NCI-H1436 treated with DMSO at 0.1 percent for 48 hours (cell line): ENCODE measurements around the gene NANOG.
"Not testable (repeated sequence)": the region's sequence is repeated elsewhere in the genome, so short reads cannot be mapped to it uniquely, and the experiment has no call there.

Source experiments
- DNase-seq: peaks from one replicate; lab custom pipeline; 2025; lab: John Stamatoyannopoulos, UW

The NANOG gene

DNA sequence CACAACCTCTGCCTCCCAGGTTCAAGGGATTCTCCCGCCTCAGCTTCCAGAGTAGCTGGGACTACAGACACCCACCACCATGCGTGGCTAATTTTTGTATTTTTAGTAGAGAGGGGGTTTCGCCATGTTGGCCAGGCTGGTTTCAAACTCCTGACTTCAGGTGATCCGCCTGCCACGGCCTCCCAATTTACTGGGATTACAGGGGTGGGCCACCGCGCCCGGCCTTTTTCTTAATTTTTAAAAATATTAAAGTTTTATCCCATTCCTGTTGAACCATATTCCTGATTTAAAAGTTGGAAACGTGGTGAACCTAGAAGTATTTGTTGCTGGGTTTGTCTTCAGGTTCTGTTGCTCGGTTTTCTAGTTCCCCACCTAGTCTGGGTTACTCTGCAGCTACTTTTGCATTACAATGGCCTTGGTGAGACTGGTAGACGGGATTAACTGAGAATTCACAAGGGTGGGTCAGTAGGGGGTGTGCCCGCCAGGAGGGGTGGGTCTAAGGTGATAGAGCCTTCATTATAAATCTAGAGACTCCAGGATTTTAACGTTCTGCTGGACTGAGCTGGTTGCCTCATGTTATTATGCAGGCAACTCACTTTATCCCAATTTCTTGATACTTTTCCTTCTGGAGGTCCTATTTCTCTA lies at the start of gene NANOG:
TSS of gene NANOG (plus strand) at position 519 of the 645 bp plus-strand sequence. CDS start 213 bp downstream, outside the sequence.
- DNase-seq: not testable (repeated sequence)

DNA sequence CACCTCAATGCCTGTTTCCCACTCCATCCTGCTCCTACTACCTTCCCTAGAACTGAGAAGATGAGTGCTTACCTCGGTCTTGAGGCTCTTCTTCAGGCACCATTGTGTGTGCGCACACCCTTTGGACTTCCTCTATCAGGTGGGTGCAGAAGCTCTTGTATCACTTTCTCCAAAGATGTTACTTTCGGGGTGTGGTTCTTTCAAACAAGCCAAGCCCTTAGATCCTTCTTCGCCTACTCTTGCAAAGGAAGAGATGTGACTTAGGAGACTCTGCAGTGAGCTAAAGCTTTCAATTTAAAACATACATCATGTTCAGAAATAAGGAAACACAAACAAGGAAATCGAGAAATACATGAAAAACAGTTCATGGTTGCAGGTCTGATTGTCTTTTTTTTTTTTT lies 42.0 kb upstream of the NANOG start, which contains the start of gene CLEC4C:
TSS of gene CLEC4C (minus strand) at position 130 of the 400 bp plus-strand sequence. CDS start at position 103, 27 bp downstream.
- no peak for DNase-seq

DNA sequence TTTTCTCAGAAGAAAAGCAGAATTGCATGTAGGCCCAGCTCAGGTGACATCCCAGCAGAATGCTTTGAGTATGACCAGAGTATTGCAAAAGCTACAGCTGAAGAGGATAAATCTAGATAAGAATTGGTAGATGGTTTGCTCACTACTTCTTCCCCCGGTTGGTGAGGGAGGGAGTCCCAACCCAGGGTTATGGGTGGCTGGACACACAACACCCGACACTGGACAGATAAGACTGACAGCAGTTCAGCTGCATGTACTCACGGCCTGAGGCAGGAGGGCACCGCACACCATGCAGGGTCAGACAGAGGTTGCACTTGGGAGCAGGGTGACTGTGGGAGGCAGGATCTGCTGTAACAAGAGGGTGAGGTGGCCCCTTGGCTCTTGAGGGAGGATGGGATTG lies 40.4 kb upstream of the NANOG start:
- no peak for DNase-seq

DNA sequence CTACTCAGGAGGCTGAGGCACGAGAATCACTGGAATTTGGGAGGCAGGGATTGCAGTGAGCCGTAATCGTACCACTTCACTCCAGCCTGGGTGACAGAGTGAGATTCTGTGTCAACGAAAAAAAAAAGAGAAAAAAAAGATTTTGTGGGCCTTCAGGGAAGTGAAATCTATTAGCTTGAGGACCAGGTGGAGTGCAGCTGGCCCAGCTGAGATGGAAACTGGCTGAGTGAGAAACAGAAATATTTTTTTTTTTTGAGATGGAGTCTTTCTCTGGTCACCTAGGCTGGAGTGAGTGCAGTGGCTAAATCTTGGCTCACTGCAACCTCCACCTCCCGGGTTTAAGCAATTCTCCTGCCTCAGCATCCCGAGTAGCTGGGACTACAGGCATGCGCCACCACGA lies 39.8 kb upstream of the NANOG start:
- DNase-seq: no peak

DNA sequence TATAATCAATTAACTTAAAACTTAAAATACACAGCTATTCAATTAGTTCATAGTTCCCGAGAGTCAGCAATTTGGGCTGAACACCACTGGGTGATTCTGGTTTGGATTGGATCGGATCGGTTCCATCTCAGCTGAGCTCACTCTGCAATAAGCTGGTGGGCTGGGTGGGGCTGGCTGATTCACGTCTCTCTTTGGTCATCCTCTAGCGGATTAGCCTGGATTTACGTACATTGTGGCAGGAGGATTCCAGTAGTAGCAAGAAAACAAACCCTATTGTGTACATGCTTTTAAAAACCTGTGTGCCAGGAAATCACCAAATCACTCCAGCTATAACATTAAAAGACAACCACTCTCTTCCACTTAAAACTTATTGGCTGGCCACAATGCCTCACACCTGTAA lies 38.9 kb upstream of the NANOG start:
- DNase-seq: no peak

DNA sequence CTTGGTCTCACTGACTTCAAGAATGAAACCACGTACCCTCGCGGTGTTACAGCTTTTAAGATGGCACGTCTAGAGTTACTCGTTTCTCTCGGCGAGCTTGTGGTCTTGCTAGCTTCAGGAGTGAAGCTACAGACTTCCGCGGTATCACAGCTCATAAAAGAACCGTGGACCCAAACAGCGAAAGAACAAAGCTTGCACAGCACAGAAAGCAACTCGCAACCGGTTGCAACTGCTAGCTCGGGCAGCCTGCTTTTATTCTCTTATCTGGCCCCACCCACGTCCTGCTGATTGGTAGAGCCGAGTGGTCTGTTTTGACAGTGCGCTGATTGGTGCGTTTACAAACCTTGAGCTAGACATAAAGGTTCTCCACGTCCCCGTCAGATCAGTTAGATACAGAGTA lies 37.8 kb upstream of the NANOG start:
- no peak for DNase-seq

DNA sequence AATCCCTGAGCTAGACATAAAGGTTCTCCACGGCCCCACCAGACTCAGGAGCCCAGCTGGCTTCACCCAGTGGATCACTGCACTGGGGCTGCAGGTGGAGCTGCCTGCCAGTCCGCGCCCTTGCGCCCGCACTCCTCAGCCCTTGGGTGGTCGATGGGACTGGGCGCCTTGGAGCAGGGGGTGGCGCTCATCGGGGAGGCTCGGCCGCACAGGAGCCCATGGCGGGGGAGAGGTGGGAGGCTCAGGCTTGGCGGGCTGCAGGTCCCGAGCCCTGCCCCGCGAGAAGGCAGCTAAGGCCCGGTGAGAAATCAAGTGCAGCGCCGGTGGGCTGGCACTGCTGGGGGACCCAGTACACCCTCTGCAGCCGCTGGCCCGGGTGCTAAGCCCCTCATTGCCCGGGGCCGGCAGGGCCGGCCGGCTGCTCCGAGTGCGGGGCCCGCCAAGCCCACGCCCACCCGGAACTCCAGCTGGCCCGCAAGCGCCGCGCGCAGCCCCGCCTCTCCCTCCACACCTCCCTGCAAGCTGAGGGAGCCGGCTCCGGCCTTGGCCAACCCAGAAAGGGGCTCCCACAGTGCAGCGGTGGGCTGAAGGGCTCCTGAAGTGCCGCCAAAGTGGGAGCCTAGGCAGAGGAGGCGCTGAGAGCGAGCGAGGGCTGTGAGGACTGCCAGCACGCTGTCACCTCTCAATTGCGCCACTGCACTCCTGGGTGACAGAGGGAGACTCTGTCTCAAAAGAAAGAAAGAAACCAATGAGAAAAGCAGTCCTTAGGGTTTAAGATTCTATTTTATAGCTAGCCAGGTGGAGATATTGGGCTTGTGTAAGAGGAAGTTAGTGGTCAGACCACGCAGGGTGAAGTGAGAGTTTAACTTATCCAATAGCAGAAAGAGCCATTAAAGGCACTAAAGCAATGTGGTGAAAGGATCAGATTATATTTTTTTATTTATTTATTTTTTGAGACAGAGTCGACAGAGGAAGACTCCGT lies 37.0 kb upstream of the NANOG start:
- DNase-seq: not testable (repeated sequence)

DNA sequence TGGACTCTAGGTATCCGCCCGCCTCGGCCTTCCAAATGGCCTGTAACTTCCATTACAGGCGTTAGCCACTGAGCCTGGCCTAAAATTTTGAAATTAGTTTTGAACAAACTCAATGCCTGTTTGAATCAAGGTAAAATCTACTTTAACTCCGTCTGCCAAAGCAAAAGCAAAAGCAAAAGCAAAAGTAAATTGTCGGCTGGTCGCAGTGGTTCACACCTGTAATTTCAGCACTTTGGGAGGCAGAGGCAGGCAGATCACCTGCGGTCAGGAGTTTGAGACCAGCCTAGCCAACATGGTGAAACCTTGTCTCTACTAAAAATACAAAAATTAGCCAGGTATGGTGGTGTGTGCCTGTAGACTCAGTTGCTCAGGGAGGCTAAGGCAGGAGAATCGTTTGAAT lies 33.5 kb upstream of the NANOG start:
- DNase-seq: not testable (repeated sequence)

DNA sequence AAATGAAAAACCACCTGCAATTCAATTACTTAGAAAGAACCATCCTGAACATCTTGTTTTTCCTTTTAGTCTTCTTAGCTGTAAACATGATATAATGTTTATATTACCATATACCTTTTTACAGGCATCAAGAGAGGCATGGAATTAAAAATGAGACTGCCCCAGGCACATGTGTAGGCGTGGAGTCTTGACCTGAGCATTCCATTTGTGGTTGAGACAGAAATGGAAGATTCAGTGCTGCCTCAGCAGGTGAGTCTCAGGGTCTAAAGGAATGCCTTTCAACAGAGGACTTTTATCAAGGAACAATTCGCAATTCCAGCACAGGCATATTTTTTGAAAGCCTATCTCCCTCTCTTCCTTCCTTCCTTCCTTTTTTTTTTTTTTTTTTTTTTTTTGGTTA lies 32.2 kb upstream of the NANOG start:
- no peak for DNase-seq

DNA sequence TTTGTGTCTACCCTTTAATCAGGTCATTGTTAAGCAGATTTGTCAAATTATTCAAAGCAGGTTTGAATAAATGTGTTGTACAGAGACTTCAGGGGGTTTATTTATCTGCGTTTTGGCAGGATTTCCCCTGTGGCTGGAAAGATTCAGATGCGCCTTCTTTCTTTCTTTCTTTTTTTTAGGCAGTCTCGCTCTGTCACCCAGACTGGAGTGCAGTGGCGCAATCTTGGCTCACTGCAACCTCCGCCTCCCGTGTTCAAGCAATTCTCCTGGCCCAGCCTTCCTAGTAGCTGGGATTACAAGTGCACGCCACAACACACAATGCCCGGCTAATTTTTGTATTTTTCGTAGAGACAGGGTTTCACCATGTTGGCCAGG lies 30.4 kb upstream of the NANOG start:
- no peak for DNase-seq

DNA sequence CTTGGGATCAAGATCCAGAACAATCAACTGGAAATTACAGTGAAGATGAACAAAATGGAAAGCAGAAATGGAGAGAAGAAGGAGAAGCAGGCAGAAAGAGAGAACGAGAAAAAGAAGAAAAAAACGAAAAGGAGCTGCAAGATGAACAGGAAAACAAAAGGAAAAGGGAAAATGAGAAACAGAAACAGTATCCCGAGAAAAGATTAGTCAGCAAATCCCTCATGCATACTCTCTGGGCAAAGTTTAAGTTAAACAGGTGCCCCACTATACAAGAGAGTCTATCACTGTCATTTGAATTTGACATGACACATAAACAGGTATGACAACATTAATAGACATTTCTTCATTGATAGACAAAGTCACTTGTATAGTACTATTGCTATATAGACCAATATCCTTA lies 19.2 kb upstream of the NANOG start:
- DNase-seq: no peak

DNA sequence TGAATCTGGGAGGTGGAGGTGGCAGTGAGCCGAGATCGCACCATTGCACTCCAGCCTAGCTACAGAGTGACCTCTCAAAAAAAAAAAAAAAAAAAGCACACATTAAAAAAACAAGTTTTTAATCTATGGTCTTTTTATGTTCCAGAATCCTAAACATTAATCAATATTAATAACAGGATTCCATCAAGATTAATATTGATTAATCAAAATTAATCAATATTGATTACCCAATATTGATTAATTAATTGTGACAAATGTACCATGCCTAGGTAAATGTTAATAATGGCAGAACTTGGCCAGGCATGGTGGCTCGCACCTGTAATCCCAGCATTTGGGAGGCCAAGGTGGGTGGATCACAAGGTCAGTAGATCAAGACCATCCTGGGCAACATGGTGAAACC lies 7.9 kb upstream of the NANOG start:
- DNase-seq: no peak

DNA sequence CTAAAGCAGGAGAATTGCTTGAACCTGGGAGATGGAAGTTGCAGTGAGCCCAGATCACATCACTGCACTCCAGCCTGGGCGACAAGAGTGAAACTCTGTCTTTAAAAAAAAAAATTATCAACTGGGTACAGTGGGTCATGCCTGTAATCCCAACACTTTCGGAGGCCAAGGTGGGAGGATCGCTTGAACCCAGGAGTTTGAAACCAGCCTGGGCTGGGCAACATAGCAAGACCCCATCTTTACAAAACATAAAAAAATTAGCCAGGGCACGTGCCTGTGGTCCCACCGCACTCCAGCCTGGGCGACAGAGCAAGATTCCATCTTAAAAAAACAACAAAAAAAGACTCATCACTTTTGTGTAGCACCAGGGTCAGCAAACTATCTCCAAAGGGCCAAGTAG lies 7.1 kb upstream of the NANOG start:
- no peak for DNase-seq

DNA sequence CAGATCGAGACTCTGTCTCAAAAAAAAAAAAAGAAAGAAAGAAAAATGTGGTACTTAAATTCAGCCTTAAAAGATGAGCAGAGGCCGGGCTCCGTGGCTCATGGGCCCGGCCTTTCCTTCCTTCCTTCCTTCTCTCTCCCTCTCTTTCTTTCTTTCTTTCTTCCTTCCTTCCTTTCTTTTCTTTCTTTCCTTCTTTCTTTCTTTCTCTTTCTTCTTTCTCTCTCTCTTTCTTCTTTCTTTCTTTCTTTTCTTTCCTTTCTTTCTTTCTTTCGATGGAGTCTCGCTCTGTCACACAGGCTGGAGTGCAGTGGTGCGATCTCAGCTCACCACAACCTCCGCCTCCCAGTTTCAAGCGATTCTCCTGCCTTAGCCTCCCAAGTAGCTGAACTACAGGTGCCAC lies 5.8 kb upstream of the NANOG start:
- DNase-seq: not testable (repeated sequence)

DNA sequence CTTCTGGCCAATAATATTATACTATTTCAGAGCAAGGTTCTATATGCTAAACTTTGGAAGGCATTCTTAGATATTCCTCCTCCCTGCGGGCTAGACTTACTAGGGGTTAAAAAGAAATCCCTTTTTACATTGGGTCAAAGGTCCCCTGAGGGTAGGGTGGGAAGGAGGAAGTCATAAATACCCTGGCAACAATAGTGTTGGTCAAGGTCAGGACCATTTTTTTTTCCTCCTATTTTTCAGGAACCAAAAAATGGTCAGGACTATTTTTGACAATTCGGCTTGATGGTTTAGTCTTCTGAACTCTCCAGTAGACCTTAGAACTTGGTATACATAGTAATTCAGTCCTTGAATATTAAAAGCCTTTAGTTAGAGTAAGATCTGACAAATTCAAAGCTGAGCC lies 4.5 kb upstream of the NANOG start:
- DNase-seq: no peak

DNA sequence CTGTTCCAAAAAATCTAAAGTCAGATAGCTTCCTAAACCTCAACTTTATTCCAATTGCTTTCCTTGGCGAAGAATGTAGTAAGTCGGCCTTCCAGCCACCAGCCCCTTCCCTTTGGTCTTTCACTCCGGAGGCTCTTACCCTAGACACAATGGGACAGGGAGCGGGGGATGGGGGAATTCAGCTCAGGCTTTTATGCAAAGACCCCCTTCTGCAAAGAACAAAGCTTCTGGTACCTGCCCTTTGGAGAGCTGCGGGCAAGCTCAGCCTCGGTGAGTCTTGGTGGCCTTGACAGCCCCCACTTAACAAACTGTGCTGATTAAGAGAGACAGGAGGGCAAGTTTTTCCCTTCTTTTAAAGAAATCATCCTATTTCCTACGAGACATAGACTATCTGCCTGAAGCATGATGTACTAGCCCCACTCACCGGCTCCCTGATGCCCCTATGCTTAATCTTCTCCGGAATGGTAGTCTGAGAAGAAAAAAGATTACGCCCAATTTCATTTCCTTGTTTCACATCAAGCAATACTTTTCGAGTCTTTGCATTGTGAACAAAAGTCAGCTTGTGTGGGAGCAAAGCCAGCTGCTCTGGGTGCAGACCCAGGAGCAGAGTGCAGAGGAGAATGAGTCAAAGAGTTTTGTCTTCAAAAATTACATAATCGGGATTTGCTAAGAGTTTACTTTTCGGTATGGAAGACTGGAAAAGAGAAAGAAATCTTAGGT lies 1.5 kb upstream of the NANOG start:
- DNase-seq: no peak

DNA sequence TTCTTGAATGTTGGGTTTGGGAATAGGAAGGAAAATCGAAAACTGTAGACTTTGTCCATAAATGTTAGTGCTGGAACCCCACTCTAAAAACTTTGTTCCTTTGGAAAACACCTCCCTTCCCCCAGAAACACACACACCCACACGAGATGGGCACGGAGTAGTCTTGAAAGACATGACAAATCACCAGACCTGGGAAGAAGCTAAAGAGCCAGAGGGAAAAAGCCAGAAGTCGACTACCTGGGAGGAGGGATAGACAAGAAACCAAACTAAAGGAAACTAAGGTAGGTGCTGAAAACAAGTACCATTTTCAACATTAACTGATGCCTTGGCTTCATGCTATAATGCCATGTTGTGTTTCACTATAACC lies 925 bp upstream of the NANOG start:
- no peak for DNase-seq

DNA sequence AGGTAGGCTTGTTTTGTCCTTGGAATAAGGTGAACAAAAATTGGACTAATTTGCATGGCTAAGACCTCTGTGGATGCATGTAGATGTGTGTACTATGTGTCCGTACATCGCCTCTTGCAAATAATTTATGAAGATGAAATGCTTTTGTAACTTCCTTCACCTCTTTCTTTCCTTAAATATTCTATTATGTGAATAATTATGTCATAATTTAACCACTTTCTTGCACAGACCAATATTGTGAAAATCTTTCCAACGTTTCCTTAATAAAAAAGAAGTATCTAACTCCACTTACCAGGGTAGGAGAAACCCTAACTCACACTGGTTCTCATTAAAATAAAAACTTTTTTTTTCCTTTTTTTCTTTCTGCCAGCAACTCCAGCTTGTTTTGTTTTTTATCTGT lies 4.0 kb downstream of the NANOG start:
- no peak for DNase-seq

DNA sequence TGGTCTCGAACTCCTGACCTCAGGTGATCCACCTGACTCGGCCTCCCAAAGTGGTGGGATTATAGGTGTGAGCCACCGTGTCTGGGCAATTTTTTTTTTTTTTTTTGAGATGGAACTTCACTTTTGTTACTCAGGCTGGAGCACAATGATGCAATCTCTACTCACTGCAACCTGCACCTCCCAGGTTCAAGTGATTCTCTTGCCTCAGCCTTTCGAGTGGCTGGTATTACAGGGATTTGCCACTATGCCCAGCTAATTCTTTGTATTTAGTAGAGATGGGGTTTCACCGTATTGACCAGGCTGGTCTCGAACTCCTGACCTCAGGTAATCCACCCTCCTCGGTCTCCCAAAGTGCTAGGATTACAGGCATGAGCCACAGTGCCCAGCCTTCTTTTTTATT lies 8.1 kb downstream of the NANOG start:
- DNase-seq: not testable (repeated sequence)

DNA sequence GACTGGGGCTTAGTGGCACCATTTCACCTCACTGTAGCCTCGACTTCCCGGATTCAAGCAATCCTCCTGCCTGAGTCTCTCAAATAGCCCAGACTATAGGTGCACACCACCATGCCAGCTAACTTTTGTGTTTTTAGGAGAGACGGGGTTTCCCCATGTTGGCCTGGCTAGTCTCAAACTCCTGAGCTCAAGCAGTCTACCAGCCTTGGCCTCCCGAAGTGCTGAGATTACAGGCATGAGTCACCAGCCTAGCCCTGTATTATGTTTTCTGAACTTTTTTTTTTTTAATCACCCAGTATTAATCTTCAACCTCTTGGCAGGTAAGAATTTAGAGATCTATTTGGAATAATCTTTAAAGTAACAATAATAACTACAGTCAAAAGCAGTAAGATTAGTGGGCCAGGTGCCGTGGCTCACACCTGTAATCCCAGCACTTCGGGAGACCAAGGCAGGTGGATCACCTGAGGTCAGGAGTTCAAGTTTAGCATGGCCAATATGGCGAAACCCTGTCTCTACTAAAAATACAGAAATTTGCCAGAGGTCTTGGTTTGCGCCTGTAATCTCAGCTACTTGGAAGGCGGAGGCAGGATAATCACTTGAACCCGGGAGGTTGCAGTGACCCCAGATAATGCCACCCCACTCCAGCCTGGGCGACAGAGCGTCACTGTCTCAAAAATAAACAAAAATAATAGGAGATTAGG lies 8.6 kb downstream of the NANOG start:
- DNase-seq: no peak

DNA sequence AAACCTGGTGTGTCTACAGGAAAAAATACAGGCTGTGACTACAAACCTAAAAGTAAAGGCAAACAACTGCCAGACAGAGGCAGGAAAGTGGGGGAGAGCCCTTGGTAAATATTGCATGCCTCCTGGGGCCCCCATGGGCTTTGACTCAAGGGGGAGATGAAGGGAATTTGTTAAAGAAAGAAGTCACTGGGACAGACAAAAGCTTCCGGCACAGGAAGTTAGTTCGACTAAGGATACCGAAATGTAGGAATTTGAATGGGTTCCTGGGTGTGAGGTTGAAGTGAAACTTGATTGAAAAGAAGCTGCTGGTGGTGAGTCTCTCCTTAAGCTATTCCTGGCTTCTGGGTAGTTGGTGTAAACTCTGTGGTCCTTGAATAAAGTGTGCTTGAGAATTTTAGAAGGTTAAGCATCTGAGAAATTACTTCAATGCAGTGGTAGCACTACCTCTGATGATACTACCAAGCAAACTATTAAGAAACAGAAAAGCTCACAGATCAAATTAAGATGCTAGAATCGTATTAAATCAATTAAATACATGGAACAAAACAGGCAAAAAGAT lies 9.6 kb downstream of the NANOG start:
- DNase-seq: not testable (repeated sequence)

DNA sequence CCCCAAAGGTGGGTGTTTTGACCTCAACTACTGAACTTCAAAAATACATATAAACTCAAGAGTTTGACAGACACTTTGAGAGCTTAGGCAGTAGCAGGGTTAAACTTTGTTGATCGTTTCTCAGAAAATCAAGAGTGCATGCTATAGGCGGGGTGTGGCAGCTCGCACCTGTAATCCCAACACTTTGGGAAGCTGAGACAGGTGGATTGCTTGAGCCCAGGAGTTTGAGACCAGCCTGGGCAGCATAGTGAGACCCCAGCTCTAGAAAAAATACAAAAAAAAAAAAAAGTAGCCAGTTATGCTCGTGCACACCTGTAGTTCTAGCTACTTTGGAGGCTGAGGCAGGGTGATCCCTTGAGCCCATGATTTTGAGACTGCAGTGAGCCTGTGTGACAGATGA lies 12.3 kb downstream of the NANOG start:
- no peak for DNase-seq
